Putamen (tissue), 1 donor: Measurements from ENCODE around the gene BLVRA.
"Not testable (repeated sequence)": the region's sequence is repeated elsewhere in the genome, so short reads cannot be mapped to it uniquely, and the experiment has no call there.

Source experiments
- DNase-seq: peaks from one replicate; pipeline ENCODE4 v3.0.0-alpha.2; 2016; ENCODE audit warnings: low spot score

BLVRA gene

GRCh38 chr7:43808410-43808809 lies 49.9 kb downstream of the BLVRA start:
- DNase-seq = no peak

- DNase-seq = not testable (repeated sequence)
These were observed 51.9 kb downstream of the BLVRA start for GRCh38 chr7:43810195-43810941.

- DNase-seq = no peak
These were observed 56.9 kb downstream of the BLVRA start for GRCh38 chr7:43815373-43815772.

- DNase-seq = not testable (repeated sequence)
These were observed 57.7 kb downstream of the BLVRA start for GRCh38 chr7:43816046-43816797.

- DNase-seq = not testable (repeated sequence)
These were observed 64.9 kb downstream of the BLVRA start for GRCh38 chr7:43823425-43823824.

GRCh38 chr7:43823941-43824340 lies 65.5 kb downstream of the BLVRA start:
- no peak for DNase-seq

GRCh38 chr7:43824513-43824912 lies 66.0 kb downstream of the BLVRA start:
- not testable (repeated sequence) for DNase-seq

- DNase-seq = no peak
These were observed 66.5 kb downstream of the BLVRA start for GRCh38 chr7:43824963-43825362.

GRCh38 chr7:43825391-43825808 lies 66.9 kb downstream of the BLVRA start:
- no peak for DNase-seq

- DNase-seq = not testable (repeated sequence)
These were observed 72.4 kb downstream of the BLVRA start for GRCh38 chr7:43830917-43831316.

GRCh38 chr7:43834463-43835251 lies 76.2 kb downstream of the BLVRA start:
- no peak for DNase-seq

- no peak for DNase-seq
These were observed 79.8 kb downstream of the BLVRA start for GRCh38 chr7:43838201-43838658.

GRCh38 chr7:43843296-43843695 lies 84.8 kb downstream of the BLVRA start:
- no peak for DNase-seq

GRCh38 chr7:43844257-43844656 lies 85.8 kb downstream of the BLVRA start:
- no peak for DNase-seq

- DNase-seq = no peak
These were observed 86.2 kb downstream of the BLVRA start for GRCh38 chr7:43844662-43845061.

GRCh38 chr7:43847496-43847895 lies 89.0 kb downstream of the BLVRA start:
- DNase-seq = no peak

GRCh38 chr7:43849047-43849446 lies 90.6 kb downstream of the BLVRA start:
- no peak for DNase-seq

GRCh38 chr7:43850348-43851116 lies 92.1 kb downstream of the BLVRA start:
- no peak for DNase-seq

- no peak for DNase-seq
These were observed 93.3 kb downstream of the BLVRA start for GRCh38 chr7:43851805-43852204.

- no peak for DNase-seq
These were observed 96.7 kb downstream of the BLVRA start for GRCh38 chr7:43855176-43855575.

- DNase-seq = no peak
These were observed 97.8 kb downstream of the BLVRA start for GRCh38 chr7:43856316-43856715.
